Coronary artery (tissue), 2 donors: ENCODE data around the gene PAX5.
A peak's percentile ranks its signal among the peaks of the same experiment; 100 is the strongest.

Experiments
- DNase-seq: peaks from one replicate; pipeline ENCODE4 v3.0.0-alpha.2; 2017; ENCODE audit warnings: low spot score
- H3K27ac ChIP-seq, 2 donors: fragments of 200-600 bp; sonication (generic); one replicate each; pipeline ENCODE4 v1.5.1; 2016 to 2019
- H3K4me3 ChIP-seq: fragments of 200-600 bp; sonication (generic); 2 replicates; pipeline ENCODE4 v1.5.1; 2016; ENCODE audit warnings: mild to moderate bottlenecking, moderate library complexity
- CTCF ChIP-seq: fragments of 200-600 bp; sonication (generic); IDR thresholded peaks from one replicate; pipeline ENCODE4 v1.5.1; 2019; ENCODE audit warnings: antibody characterized with exemption

The PAX5 gene

GRCh38 chr9:37002036-37002412 is 32.0 kb downstream of the PAX5 start:
- TF ChIP-seq CTCF: no peak
- no peak overlapping the region for H3K4me3 ChIP-seq
- no peak overlapping the region for H3K27ac ChIP-seq
- DNase-seq: no peak

- Histone ChIP-seq H3K27ac (no peak overlapping the region), H3K4me3 (no peak overlapping the region)
- TF ChIP-seq CTCF: no peak
- DNase-seq: no peak
Measured at GRCh38 chr9:37001459-37001858, 32.6 kb downstream of the PAX5 start.

- TF ChIP-seq CTCF: no peak
- DNase-seq: no peak
Measured at GRCh38 chr9:36999728-37000333, 34.2 kb downstream of the PAX5 start.

GRCh38 chr9:36997414-36997813 is 36.7 kb downstream of the PAX5 start:
- no peak for DNase-seq
- Histone ChIP-seq H3K27ac (no peak overlapping the region), H3K4me3 (no peak overlapping the region)
- TF ChIP-seq CTCF: no peak

More at GRCh38 chr9:36999728-37000333, 34.2 kb downstream of the PAX5 start:
- Histone ChIP-seq H3K4me3 (no peak overlapping the region), H3K27ac (no peak overlapping the region)

- Histone ChIP-seq H3K27ac (no peak overlapping the region), H3K4me3 (no peak overlapping the region)
- TF ChIP-seq CTCF: no peak
- DNase-seq: no peak
Measured at GRCh38 chr9:36996706-36997086, 37.4 kb downstream of the PAX5 start.

GRCh38 chr9:36995927-36996705 is 38.0 kb downstream of the PAX5 start:
- peak; percentile 22 for TF ChIP-seq CTCF
- no peak overlapping the region for H3K27ac ChIP-seq
- H3K4me3 ChIP-seq: no peak overlapping the region
- DNase-seq: no peak
